Measurements from ENCODE around the gene DYRK1B. TPM values are rescaled to one million over a fixed set of nuclear protein-coding genes. Genes with fewer than 3 reads are reported as not detected.

The DYRK1B gene
- total RNA-seq, 2 experiments from 2014 or later = 3.0 to 9.2 TPM

- ChIA-PET POLR2A (no interaction called here), CTCF (ENCODE audit: unreplicated experiment) (no interaction called here)
- TF ChIP-seq EZH2phosphoT487 (IDR thresholded peaks at IDR 0.05; ENCODE audit: borderline replicate concordance, low read depth, low read length) = no peak
- TF ChIP-seq, protein P1, sequence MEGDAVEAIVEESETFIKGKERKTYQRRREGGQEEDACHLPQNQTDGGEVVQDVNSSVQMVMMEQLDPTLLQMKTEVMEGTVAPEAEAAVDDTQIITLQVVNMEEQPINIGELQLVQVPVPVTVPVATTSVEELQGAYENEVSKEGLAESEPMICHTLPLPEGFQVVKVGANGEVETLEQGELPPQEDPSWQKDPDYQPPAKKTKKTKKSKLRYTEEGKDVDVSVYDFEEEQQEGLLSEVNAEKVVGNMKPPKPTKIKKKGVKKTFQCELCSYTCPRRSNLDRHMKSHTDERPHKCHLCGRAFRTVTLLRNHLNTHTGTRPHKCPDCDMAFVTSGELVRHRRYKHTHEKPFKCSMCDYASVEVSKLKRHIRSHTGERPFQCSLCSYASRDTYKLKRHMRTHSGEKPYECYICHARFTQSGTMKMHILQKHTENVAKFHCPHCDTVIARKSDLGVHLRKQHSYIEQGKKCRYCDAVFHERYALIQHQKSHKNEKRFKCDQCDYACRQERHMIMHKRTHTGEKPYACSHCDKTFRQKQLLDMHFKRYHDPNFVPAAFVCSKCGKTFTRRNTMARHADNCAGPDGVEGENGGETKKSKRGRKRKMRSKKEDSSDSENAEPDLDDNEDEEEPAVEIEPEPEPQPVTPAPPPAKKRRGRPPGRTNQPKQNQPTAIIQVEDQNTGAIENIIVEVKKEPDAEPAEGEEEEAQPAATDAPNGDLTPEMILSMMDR (conservative IDR thresholded peaks at IDR 0.05; ENCODE audit: low read length) = no peak
- Histone ChIP-seq H3K27ac (ENCODE audit: low read depth, low read length, poor library complexity, severe bottlenecking) (no peak overlapping the region), H3K36me3 (ENCODE audit: insufficient read depth, low read length) (peaks cover 87% of the 10 kb centered on the region), H3K79me2 (ENCODE audit: insufficient read depth, low read depth, low read length) (no peaks in the 10 kb centered on the region), H3K4me1 (ENCODE audit: insufficient read depth, low read length, poor library complexity, severe bottlenecking) (peaks cover 16% of the 10 kb centered on the region), H4K20me1 (ENCODE audit: insufficient read depth, low read length) (no peaks in the 10 kb centered on the region), H3K9me3 (ENCODE audit: low read length) (no peaks in the 10 kb centered on the region), H2AFZ (ENCODE audit: low read length) (no peak overlapping the region), H3K4me3 (ENCODE audit: low read depth, low read length, poor library complexity, severe bottlenecking) (no peak overlapping the region), H3K4me2 (ENCODE audit: low read length) (no peak overlapping the region), H3K9me2 (ENCODE audit: insufficient read depth, low read length) (no peaks in the 10 kb centered on the region)
- intact Hi-C loops (cut with micrococcal nuclease; ENCODE audit: unreplicated experiment) = no loop called here
- BruUV-seq (replicated peaks) = no TSS peak
- DNase-seq (ENCODE audit: low spot score) = no peak
Measured at GRCh38 chr19:39829702-39830275, 4.2 kb downstream of the DYRK1B start.

- Histone ChIP-seq H3K4me2 (ENCODE audit: low read length) (no peak overlapping the region), H2AFZ (ENCODE audit: low read length) (no peak overlapping the region), H3K4me1 (ENCODE audit: insufficient read depth, low read length, poor library complexity, severe bottlenecking) (peaks cover 7% of the 10 kb centered on the region), H3K9me3 (ENCODE audit: low read length) (no peaks in the 10 kb centered on the region), H3K9me2 (ENCODE audit: insufficient read depth, low read length) (no peaks in the 10 kb centered on the region), H3K79me2 (ENCODE audit: insufficient read depth, low read depth, low read length) (no peaks in the 10 kb centered on the region), H3K36me3 (ENCODE audit: insufficient read depth, low read length) (peaks cover 92% of the 10 kb centered on the region), H3K4me3 (ENCODE audit: low read depth, low read length, poor library complexity, severe bottlenecking) (no peak overlapping the region), H4K20me1 (ENCODE audit: insufficient read depth, low read length) (no peaks in the 10 kb centered on the region), H3K27ac (ENCODE audit: low read depth, low read length, poor library complexity, severe bottlenecking) (no peak overlapping the region)
- intact Hi-C loops (cut with micrococcal nuclease; ENCODE audit: unreplicated experiment) = no loop called here
- no peak for DNase-seq (ENCODE audit: low spot score)
- CTCF ChIA-PET (ENCODE audit: unreplicated experiment) = no interaction called here
- TF ChIP-seq, protein P1 (conservative IDR thresholded peaks at IDR 0.05; ENCODE audit: low read length) = no peak
- TF ChIP-seq EZH2phosphoT487 (IDR thresholded peaks at IDR 0.05; ENCODE audit: borderline replicate concordance, low read depth, low read length) = no peak
- POLR2A ChIA-PET = no interaction called here
- no TSS peak for BruUV-seq (replicated peaks)
Measured at GRCh38 chr19:39828654-39829032, 5.3 kb downstream of the DYRK1B start.

- ChIA-PET CTCF (ENCODE audit: unreplicated experiment) (no interaction called here), POLR2A (no interaction called here)
- H2AFZ ChIP-seq (ENCODE audit: low read length) = no peak overlapping the region
- no peak for TF ChIP-seq EZH2phosphoT487 (IDR thresholded peaks at IDR 0.05; ENCODE audit: borderline replicate concordance, low read depth, low read length)
- TF ChIP-seq, protein P1 (conservative IDR thresholded peaks at IDR 0.05; ENCODE audit: low read length) = no peak
- peaks cover 93% of the 10 kb centered on the region for H3K36me3 ChIP-seq (ENCODE audit: insufficient read depth, low read length)
- intact Hi-C loops (cut with micrococcal nuclease; ENCODE audit: unreplicated experiment) = no loop called here
- BruUV-seq (replicated peaks) = no TSS peak
- H3K4me2 ChIP-seq (ENCODE audit: low read length) = no peak overlapping the region
- no peak overlapping the region for H3K4me3 ChIP-seq (ENCODE audit: low read depth, low read length, poor library complexity, severe bottlenecking)
- H3K79me2 ChIP-seq (ENCODE audit: insufficient read depth, low read depth, low read length) = no peaks in the 10 kb centered on the region
- peaks cover 2% of the 10 kb centered on the region for H3K4me1 ChIP-seq (ENCODE audit: insufficient read depth, low read length, poor library complexity, severe bottlenecking)
- H3K27ac ChIP-seq (ENCODE audit: low read depth, low read length, poor library complexity, severe bottlenecking) = no peak overlapping the region
- H3K9me3 ChIP-seq (ENCODE audit: low read length) = no peaks in the 10 kb centered on the region
- DNase-seq (ENCODE audit: low spot score) = no peak
- no peaks in the 10 kb centered on the region for H4K20me1 ChIP-seq (ENCODE audit: insufficient read depth, low read length)
- no peaks in the 10 kb centered on the region for H3K9me2 ChIP-seq (ENCODE audit: insufficient read depth, low read length)
Measured at GRCh38 chr19:39828015-39828653, 5.8 kb downstream of the DYRK1B start.

All from OCI-LY7 (cell line).